Tibial artery (tissue), 4 donors: ENCODE results near the gene AFAP1L2.

ENCODE experiments used
- DNase-seq, 2 donors: peaks; one replicate each; pipeline ENCODE4 v3.0.0-alpha.2; 2019
- H3K27ac ChIP-seq, 2 donors: fragments of 200-600 bp; sonication (generic) in 1 of 2; 1 replicate in 1 of 2; 2 replicates in 1 of 2; pipeline ENCODE4 v1.5.1; 2018 to 2019; ENCODE audit warnings: mild to moderate bottlenecking in 1 of 2
- H3K27me3 ChIP-seq, 2 donors: fragments of 200-600 bp; sonication (generic) in 1 of 2; one replicate each; pipeline versions ENCODE4 v1.5.1 to v1.6.0; 2016 to 2019
- H3K36me3 ChIP-seq, 3 donors: fragments of 200-600 bp; sonication (generic) in 2 of 3; one replicate each; pipeline ENCODE4 v1.5.1; 2016 to 2019; ENCODE audit warnings: mild to moderate bottlenecking in 2 of 3
- H3K4me1 ChIP-seq, 4 donors: fragments of 200-600 bp; sonication (generic) in 2 of 4; 1 replicate in 3 of 4; 2 replicates in 1 of 4; pipeline ENCODE4 v1.5.1; 2016 to 2019
- H3K4me3 ChIP-seq, 2 donors: fragments of 200-600 bp; sonication (generic) in 1 of 2; 1 replicate in 1 of 2; 2 replicates in 1 of 2; pipeline ENCODE4 v1.5.1; 2018 to 2019; ENCODE audit warnings: mild to moderate bottlenecking in 2 of 2
- H3K9me3 ChIP-seq, 3 donors: fragments of 200-600 bp; sonication (generic) in 1 of 3; one replicate each; pipeline ENCODE4 v1.5.1; 2016 to 2019
- intact Hi-C: fragments of 100-400 bp; cut with DNase I; formaldehyde crosslinking; loops from one replicate; pipeline ENCODE4 v1.15.0; 2023; ENCODE audit warnings: low total_unique reads
- TF ChIP-seq, protein P1 (sequence below), 2 experiments: fragments of 200-600 bp in 1 of 2; fragments of 450-650 bp in 1 of 2; IDR thresholded peaks; one replicate each; pipeline ENCODE4 v1.5.1; 2017 to 2019; ENCODE audit warnings: antibody characterized with exemption in 2 of 2, mild to moderate bottlenecking in 1 of 2, moderate library complexity in 1 of 2

AFAP1L2 gene

DNA sequence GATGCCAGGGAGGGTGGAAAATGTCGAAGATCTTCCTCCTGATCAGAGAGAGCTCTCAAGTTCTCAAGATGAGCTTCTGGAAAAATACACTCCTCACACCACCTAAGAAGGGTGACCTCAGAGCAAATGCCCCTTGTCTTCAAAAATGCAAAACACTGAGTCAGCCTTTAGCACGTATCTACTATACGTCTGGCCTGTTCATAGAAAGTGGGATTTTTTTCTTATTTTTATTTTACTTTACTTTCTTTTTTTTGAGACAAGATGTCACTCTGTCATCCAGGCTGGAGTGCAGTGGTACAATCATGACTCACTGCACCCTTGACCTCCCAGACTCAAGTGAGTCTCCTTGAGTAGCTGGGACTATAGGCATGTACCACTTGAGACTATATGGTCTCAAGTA is 57.1 kb downstream of the AFAP1L2 start:
- no peak overlapping the region for H3K27ac ChIP-seq
- H3K27me3 ChIP-seq: no peaks in the 10 kb centered on the region
- no peaks in the 10 kb centered on the region for H3K9me3 ChIP-seq
- no peaks in the 10 kb centered on the region for H3K36me3 ChIP-seq
- peaks cover 0 to 28% (median 12%) of the 10 kb centered on the region in 4 donors for H3K4me1 ChIP-seq
- no peak for DNase-seq
- intact Hi-C loops: no loop called here
- H3K4me3 ChIP-seq: no peak overlapping the region
- TF ChIP-seq, protein P1, sequence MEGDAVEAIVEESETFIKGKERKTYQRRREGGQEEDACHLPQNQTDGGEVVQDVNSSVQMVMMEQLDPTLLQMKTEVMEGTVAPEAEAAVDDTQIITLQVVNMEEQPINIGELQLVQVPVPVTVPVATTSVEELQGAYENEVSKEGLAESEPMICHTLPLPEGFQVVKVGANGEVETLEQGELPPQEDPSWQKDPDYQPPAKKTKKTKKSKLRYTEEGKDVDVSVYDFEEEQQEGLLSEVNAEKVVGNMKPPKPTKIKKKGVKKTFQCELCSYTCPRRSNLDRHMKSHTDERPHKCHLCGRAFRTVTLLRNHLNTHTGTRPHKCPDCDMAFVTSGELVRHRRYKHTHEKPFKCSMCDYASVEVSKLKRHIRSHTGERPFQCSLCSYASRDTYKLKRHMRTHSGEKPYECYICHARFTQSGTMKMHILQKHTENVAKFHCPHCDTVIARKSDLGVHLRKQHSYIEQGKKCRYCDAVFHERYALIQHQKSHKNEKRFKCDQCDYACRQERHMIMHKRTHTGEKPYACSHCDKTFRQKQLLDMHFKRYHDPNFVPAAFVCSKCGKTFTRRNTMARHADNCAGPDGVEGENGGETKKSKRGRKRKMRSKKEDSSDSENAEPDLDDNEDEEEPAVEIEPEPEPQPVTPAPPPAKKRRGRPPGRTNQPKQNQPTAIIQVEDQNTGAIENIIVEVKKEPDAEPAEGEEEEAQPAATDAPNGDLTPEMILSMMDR (IDR thresholded peaks at IDR 0.05): no peak

DNA sequence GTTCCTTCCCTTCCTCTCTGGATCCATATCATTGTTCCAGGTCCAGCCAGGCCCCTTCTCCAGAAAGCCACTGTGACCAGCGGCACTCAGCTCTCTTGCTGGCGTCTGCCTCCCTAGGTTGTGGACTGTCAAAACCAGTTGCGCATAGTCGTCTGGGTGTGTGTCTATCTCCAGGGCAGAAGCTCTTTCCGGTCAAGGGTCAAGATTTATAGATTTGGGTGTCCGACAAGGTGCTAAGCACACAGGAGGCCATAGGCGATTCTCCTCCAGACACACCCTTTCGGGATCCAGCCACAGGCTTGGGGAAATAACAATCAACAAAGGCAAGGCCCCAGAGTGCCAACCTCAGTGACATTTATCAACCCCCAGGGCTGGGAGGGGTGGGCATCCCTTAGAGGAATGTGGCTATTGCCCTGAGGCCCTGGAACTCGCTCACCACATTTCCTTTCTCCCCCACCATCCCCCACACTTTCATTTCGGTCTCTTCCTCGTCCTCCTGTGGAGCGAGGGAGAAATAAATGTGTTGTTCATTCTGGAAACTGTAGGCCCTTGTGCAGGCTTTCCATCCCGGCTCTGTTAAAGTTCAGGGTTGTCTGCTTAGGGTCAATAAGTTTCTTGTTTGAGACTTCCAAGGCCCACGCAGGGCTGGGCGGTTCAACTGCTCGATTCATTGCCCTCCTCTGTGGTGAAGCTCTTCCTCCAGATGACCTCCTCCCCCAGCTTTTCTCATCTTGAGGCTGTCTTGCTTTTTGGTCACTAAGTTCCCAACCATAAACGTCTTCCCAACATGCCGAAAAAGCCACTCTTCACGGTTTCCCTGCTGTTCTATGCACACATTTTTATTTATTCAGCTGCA is 57.9 kb downstream of the AFAP1L2 start:
- H3K4me1 ChIP-seq: peaks cover 0 to 28% (median 12%) of the 10 kb centered on the region in 4 donors
- intact Hi-C loops: no loop called here
- no peak for DNase-seq

DNA sequence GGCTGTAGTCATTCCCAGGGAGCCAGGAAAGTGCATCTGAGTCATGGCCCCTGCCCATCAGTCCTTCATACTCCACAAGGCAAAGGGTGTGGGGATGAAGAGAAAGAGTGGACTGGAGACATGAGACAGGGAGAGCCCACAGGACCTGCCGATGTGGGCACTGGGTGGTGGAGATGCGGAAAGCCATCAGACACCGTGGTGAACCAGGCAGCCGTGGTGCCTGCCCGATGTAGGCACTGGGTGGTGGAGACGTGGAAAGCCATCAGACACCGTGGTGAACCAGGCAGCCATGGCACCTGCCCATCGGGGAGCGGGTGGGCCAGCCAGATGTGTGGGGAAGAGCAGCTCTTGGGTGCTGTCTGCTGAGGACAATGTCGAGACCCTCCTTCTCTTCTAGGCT is 58.6 kb downstream of the AFAP1L2 start:
- TF ChIP-seq, protein P1 (IDR thresholded peaks at IDR 0.05): no peak
- H3K9me3 ChIP-seq: no peaks in the 10 kb centered on the region
- H3K4me3 ChIP-seq: no peak overlapping the region
- no peaks in the 10 kb centered on the region for H3K36me3 ChIP-seq
- H3K27me3 ChIP-seq: no peaks in the 10 kb centered on the region
- intact Hi-C loops: no loop called here
- H3K27ac ChIP-seq: no peak overlapping the region
- DNase-seq: no peak
- peaks cover 0 to 28% (median 11%) of the 10 kb centered on the region in 4 donors for H3K4me1 ChIP-seq

More for the DNA sequence above, 57.9 kb downstream of the AFAP1L2 start:
- no peaks in the 10 kb centered on the region for H3K27me3 ChIP-seq
- H3K9me3 ChIP-seq: no peaks in the 10 kb centered on the region
- no peak overlapping the region for H3K27ac ChIP-seq
- H3K36me3 ChIP-seq: no peaks in the 10 kb centered on the region
- TF ChIP-seq, protein P1 (IDR thresholded peaks at IDR 0.05): no peak
- no peak overlapping the region for H3K4me3 ChIP-seq

DNA sequence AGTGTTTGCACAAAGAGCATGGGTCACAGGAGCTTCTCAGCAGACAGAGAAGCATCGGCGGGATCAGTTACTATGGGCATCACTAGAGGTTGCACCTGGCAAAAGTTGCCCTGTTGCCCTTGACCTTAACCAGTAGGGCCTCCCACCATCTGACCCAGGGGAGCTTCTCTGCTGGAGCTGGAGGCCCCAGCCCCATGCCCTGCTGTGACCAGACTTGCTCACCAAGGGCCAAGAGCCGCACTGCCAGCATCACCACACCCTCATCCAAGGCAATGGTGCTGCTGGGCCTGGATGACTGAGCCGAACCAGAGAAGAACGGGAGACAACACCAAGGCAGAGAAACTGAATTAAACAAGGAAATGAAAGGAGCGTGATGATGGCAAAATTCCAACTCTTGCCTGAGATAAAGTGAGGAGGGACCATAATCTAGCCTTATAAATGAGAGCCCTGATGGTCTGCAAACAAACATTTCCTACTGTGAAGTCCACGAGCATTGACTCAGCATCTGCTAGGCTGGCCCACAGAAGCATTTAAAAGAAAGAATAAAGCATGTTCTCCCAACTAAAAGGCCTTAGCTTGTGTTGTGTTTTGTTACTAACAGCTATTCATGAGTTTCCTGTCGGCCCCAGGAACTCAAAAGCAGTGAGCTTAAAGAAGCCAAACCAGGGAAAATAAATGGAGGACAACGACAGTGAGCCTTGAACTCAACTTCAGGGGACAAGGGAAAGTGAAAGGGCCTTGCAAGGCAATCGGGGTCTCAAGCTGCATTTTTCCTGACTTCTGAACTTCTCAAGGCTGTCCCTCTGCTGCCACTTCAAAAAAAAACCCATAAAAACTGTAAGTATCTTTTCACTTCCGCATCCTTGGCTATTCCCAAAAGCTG is 60.4 kb downstream of the AFAP1L2 start:
- Histone ChIP-seq H3K4me1 (peaks cover 0 to 13% (median 5%) of the 10 kb centered on the region in 4 donors), H3K27me3 (no peaks in the 10 kb centered on the region), H3K4me3 (no peak overlapping the region), H3K36me3 (peaks cover 0 to 2% (median 0%) of the 10 kb centered on the region in 3 donors), H3K9me3 (no peaks in the 10 kb centered on the region), H3K27ac (peak overlapping the region; percentile 6 to 48)
- intact Hi-C loops: no loop called here
- TF ChIP-seq, protein P1 (IDR thresholded peaks at IDR 0.05): no peak
- no peak for DNase-seq

DNA sequence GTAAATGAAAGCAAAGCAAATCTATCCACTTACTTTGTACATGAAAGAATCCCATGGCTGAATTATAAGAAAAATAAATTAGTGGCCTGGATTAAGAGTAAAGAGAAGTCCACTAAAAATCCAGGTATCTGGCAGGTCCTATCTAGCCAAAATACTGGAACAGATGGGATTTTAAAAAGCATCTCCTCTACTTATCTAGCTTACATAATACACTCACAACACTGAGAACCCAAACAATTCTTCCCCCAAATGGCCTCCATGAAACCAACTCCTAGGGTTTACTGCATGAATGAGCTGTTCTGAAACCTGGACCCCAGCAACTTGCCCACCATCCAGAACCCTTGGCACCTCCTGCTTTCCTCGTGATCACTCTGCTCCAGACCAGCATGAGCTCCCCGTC is 61.3 kb downstream of the AFAP1L2 start:
- Histone ChIP-seq H3K4me3 (no peak overlapping the region), H3K9me3 (no peaks in the 10 kb centered on the region), H3K27ac (no peak overlapping the region), H3K27me3 (no peaks in the 10 kb centered on the region), H3K36me3 (peaks cover 0 to 7% (median 0%) of the 10 kb centered on the region in 3 donors), H3K4me1 (peaks cover 0 to 13% (median 5%) of the 10 kb centered on the region in 4 donors)
- DNase-seq: no peak
- TF ChIP-seq, protein P1 (IDR thresholded peaks at IDR 0.05): no peak
- intact Hi-C loops: no loop called here
